MM.1S (cell line): ENCODE measurements around the gene COL5A1.

Source experiments
- DNase-seq: peaks from one replicate; pipeline ENCODE4 v3.0.0-alpha.2; 2015
- H2AFZ ChIP-seq: fragments of 300-600 bp; sonication (generic); 2 replicates; pipeline ENCODE4 v1.6.0; 2016; ENCODE audit warnings: antibody characterized with exemption, low read length
- H3F3A ChIP-seq: fragments of 300-600 bp; sonication (generic); 2 replicates; pipeline ENCODE4 v1.6.1; 2016; ENCODE audit warnings: mild to moderate bottlenecking, antibody characterized with exemption, low read length, moderate library complexity, mixed read lengths; ENCODE audit not compliant: insufficient read depth
- H3K27ac ChIP-seq: fragments of 300-600 bp; sonication (generic); 2 replicates; pipeline ENCODE4 v1.5.1; 2016; ENCODE audit warnings: mild to moderate bottlenecking, low read length
- H3K27me3 ChIP-seq: fragments of 300-600 bp; sonication (generic); replicated peaks from 2 replicates; pipeline ENCODE4 v1.6.0; 2016; ENCODE audit warnings: low read length; ENCODE audit not compliant: insufficient read depth
- H3K36me3 ChIP-seq: fragments of 300-600 bp; sonication (generic); replicated peaks from 2 replicates; pipeline ENCODE4 v1.6.1; 2016; ENCODE audit warnings: mild to moderate bottlenecking, low read length, mixed read lengths; ENCODE audit not compliant: insufficient read depth
- H3K4me1 ChIP-seq: fragments of 300-600 bp; sonication (generic); 2 replicates; pipeline ENCODE4 v1.6.1; 2016; ENCODE audit warnings: low read length, mixed read lengths
- H3K4me2 ChIP-seq: fragments of 300-600 bp; sonication (generic); 2 replicates; pipeline ENCODE4 v1.6.0; 2016; ENCODE audit warnings: low read depth, low read length
- H3K4me3 ChIP-seq: fragments of 300-600 bp; sonication (generic); 2 replicates; pipeline ENCODE4 v1.5.1; 2016; ENCODE audit warnings: low read length, mixed read lengths
- H3K79me2 ChIP-seq: fragments of 300-600 bp; sonication (generic); 2 replicates; pipeline ENCODE4 v1.6.1; 2016; ENCODE audit warnings: mixed run types, low read length, mixed read lengths
- H3K9ac ChIP-seq: fragments of 300-600 bp; sonication (generic); 2 replicates; pipeline ENCODE4 v1.6.1; 2016; ENCODE audit warnings: low read length, mixed read lengths
- H3K9me2 ChIP-seq: fragments of 300-600 bp; sonication (generic); replicated peaks from 2 replicates; pipeline ENCODE4 v1.6.1; 2016; ENCODE audit warnings: mild to moderate bottlenecking, low read length, mixed read lengths; ENCODE audit not compliant: insufficient read depth
- H3K9me3 ChIP-seq: fragments of 300-600 bp; sonication (generic); replicated peaks from 2 replicates; pipeline ENCODE4 v1.6.1; 2016; ENCODE audit warnings: mild to moderate bottlenecking, low read length, mixed read lengths; ENCODE audit not compliant: insufficient read depth
- H4K20me1 ChIP-seq: fragments of 300-600 bp; sonication (generic); 2 replicates; pipeline ENCODE4 v1.6.1; 2016; ENCODE audit warnings: mild to moderate bottlenecking, low read length, moderate library complexity, mixed read lengths; ENCODE audit not compliant: insufficient read depth
- EZH2 ChIP-seq: fragments of 300-600 bp; sonication (generic); optimal IDR thresholded peaks from 2 replicates; pipeline ENCODE3; 2017; ENCODE audit warnings: low read depth, mild to moderate bottlenecking, antibody characterized with exemption, low read length, mixed read lengths
- EZH2phosphoT487 ChIP-seq: fragments of 300-600 bp; sonication (generic); IDR thresholded peaks from 2 replicates; pipeline ENCODE4 v1.6.1; 2018; ENCODE audit warnings: antibody characterized with exemption, low read length
- TF ChIP-seq, protein P1 (sequence below): fragments of 300-600 bp; sonication (generic); IDR thresholded peaks from 2 replicates; pipeline ENCODE4 v1.5.1; 2016; ENCODE audit warnings: antibody characterized with exemption, low read length, mixed read lengths

Gene COL5A1

DNA sequence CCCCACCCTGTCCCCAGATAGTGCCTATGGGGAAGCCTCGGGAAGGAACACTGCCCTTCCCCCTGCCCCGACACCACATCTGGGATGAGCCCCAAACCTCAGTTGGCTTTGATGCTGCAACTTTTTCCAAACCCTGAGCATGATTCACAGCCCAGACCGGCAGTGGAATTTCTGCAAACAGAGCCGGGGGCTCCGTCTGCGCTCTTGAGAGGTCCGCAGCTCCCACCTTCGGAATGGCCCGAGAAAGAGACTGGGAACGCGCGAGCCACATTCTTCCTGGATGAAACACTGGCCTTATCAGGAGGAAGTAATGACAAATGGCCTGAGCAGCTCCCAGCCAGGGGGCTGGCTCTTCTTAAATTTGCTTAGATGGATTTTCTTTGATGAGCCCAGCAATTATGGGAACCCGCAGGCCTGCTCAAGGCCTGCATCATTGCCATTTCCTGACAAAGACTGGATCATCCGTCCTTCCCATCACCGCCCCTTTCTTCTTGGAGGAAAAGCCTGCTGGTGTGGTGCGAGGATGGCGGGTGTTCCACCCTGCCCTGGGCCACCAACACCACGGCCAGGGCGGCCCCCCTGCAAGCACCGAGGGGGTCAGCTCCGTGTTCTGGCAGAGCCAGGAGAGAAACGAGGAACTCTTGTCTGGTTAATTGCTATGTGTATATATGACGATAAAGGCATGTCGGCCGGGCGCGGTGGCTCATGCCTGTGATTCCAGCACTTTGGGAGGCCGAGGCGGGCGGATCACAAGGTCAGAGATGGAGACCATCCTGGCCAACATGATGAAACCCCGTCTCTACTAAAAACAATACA, 38.8 kb upstream of the COL5A1 start:
- no peak overlapping the region for H3K27ac ChIP-seq
- H2AFZ ChIP-seq = no peak overlapping the region
- H3K36me3 ChIP-seq = no peaks in the 10 kb centered on the region
- TF ChIP-seq EZH2phosphoT487 = no peak
- TF ChIP-seq, protein P1, sequence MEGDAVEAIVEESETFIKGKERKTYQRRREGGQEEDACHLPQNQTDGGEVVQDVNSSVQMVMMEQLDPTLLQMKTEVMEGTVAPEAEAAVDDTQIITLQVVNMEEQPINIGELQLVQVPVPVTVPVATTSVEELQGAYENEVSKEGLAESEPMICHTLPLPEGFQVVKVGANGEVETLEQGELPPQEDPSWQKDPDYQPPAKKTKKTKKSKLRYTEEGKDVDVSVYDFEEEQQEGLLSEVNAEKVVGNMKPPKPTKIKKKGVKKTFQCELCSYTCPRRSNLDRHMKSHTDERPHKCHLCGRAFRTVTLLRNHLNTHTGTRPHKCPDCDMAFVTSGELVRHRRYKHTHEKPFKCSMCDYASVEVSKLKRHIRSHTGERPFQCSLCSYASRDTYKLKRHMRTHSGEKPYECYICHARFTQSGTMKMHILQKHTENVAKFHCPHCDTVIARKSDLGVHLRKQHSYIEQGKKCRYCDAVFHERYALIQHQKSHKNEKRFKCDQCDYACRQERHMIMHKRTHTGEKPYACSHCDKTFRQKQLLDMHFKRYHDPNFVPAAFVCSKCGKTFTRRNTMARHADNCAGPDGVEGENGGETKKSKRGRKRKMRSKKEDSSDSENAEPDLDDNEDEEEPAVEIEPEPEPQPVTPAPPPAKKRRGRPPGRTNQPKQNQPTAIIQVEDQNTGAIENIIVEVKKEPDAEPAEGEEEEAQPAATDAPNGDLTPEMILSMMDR = no peak
- H3K4me3 ChIP-seq = no peak overlapping the region
- DNase-seq = no peak
- no peaks in the 10 kb centered on the region for H3K4me1 ChIP-seq
- no peak overlapping the region for H3K4me2 ChIP-seq
- H3F3A ChIP-seq = no peaks in the 10 kb centered on the region
- peaks cover 95% of the 10 kb centered on the region for H3K27me3 ChIP-seq
- H3K79me2 ChIP-seq = no peaks in the 10 kb centered on the region
- H4K20me1 ChIP-seq = no peaks in the 10 kb centered on the region
- H3K9me3 ChIP-seq = no peaks in the 10 kb centered on the region
- no peaks in the 10 kb centered on the region for H3K9me2 ChIP-seq
- no peak overlapping the region for H3K9ac ChIP-seq

DNA sequence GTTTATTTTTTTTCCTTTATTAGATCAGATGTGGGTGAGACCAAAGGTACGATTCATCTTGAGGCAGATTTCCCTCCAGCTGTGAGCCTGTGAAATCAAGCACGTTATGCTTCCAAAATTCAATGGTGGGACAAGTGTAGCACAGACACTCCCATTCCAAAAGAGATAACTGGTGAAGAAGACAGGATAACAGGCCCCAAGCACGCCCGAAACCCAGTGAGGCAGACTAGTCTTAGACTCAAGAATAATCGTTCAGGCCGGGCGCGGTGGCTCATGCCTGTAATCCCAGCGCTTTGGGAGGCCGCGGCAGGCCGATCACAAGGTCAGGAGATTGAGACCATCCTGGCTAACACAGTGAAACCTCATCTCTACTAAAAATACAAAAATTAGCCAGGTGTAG, 36.8 kb upstream of the COL5A1 start:
- H3F3A ChIP-seq = no peaks in the 10 kb centered on the region
- H3K27me3 ChIP-seq = peaks cover 95% of the 10 kb centered on the region
- H3K9me2 ChIP-seq = no peaks in the 10 kb centered on the region
- no peak for DNase-seq
- H3K27ac ChIP-seq = no peak overlapping the region
- no peak overlapping the region for H3K4me2 ChIP-seq
- no peaks in the 10 kb centered on the region for H3K79me2 ChIP-seq
- no peak overlapping the region for H3K4me3 ChIP-seq
- TF ChIP-seq, protein P1 = no peak
- TF ChIP-seq EZH2 (no peak), EZH2phosphoT487 (no peak)
- no peaks in the 10 kb centered on the region for H3K4me1 ChIP-seq
- H4K20me1 ChIP-seq = no peaks in the 10 kb centered on the region
- no peak overlapping the region for H3K9ac ChIP-seq
- H2AFZ ChIP-seq = no peak overlapping the region
- no peaks in the 10 kb centered on the region for H3K36me3 ChIP-seq
- H3K9me3 ChIP-seq = no peaks in the 10 kb centered on the region

DNA sequence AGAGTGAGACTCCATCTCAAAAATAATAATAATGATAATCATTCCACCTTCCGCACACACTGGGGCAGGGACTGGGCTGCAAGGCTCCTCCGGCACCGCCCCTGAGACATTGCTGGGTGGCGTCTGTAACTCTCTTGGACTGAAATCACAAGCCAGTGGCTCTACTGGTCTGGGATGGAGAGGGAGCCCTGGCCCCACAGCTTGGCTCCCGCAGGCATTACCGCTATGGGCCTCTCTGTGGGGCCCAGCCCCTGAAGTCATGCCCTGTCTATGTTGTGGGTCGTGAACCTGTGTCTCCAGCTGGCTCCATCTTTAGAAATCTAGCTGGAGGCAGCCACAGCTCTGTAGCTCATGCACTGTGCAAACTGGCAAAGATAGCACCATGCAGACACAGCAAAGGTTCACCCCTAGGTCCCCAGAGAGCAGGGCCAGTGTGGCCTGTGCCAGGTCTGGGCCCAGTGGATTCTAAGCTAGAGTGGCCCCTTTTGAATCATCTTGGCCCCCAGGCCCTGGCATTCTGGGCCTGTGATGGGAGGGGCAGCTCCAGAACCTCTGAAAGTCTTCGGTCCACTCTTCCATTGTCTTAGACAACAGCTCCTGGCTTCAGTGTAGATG, 36.1 kb upstream of the COL5A1 start:
- Histone ChIP-seq H3K79me2 (no peaks in the 10 kb centered on the region), H3K27ac (no peak overlapping the region), H2AFZ (no peak overlapping the region), H3K9me2 (no peaks in the 10 kb centered on the region), H3K36me3 (no peaks in the 10 kb centered on the region), H3K9me3 (no peaks in the 10 kb centered on the region), H3K9ac (no peak overlapping the region), H3F3A (no peaks in the 10 kb centered on the region), H3K4me1 (no peaks in the 10 kb centered on the region), H3K4me2 (no peak overlapping the region), H4K20me1 (no peaks in the 10 kb centered on the region), H3K27me3 (peaks cover 95% of the 10 kb centered on the region), H3K4me3 (no peak overlapping the region)
- no peak for DNase-seq
- TF ChIP-seq, protein P1 = no peak
- TF ChIP-seq EZH2phosphoT487 (no peak), EZH2 (no peak)
